ENCODE data around the gene TP53RK.

TP53RK gene

DNA sequence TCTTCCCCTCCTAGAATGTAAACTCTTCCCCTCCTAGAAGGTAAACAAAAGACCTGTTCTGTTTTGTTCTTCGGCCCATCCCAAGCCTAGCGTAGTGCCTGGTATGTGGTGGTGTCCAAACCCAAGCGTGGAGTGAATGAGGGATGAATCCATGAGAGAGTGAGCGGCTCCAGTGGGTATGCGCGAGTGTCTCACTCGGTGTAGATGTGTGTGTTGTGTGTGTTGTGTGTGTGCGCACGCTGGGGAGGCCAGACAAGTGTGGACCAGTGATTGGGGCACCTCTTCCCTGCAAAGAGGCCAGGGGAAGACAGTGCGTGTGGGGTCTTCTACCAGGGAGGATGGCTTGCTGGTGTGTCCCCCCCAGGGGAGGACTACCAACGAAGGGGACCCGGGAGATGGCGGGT is 19.8 kb upstream of the TP53RK start:
- no peak overlapping the region for H3K4me3 ChIP-seq (ENCODE audit: low read depth, low read length)
- no peak for DNase-seq (ENCODE audit: low read depth)
- TF ChIP-seq MYC (IDR thresholded peaks at IDR 0.05; ENCODE audit: low read depth, low read length) = no peak
- TF ChIP-seq POLR2A (IDR thresholded peaks at IDR 0.05; ENCODE audit: extremely low read depth, insufficient read length) = no peak
- TF ChIP-seq, protein P1, sequence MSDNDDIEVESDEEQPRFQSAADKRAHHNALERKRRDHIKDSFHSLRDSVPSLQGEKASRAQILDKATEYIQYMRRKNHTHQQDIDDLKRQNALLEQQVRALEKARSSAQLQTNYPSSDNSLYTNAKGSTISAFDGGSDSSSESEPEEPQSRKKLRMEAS (IDR thresholded peaks at IDR 0.05; ENCODE audit: low read depth, low read length) = no peak
- TF ChIP-seq, protein P2, sequence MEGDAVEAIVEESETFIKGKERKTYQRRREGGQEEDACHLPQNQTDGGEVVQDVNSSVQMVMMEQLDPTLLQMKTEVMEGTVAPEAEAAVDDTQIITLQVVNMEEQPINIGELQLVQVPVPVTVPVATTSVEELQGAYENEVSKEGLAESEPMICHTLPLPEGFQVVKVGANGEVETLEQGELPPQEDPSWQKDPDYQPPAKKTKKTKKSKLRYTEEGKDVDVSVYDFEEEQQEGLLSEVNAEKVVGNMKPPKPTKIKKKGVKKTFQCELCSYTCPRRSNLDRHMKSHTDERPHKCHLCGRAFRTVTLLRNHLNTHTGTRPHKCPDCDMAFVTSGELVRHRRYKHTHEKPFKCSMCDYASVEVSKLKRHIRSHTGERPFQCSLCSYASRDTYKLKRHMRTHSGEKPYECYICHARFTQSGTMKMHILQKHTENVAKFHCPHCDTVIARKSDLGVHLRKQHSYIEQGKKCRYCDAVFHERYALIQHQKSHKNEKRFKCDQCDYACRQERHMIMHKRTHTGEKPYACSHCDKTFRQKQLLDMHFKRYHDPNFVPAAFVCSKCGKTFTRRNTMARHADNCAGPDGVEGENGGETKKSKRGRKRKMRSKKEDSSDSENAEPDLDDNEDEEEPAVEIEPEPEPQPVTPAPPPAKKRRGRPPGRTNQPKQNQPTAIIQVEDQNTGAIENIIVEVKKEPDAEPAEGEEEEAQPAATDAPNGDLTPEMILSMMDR (IDR thresholded peaks at IDR 0.05; ENCODE audit: low read depth, low read length) = no peak

DNA sequence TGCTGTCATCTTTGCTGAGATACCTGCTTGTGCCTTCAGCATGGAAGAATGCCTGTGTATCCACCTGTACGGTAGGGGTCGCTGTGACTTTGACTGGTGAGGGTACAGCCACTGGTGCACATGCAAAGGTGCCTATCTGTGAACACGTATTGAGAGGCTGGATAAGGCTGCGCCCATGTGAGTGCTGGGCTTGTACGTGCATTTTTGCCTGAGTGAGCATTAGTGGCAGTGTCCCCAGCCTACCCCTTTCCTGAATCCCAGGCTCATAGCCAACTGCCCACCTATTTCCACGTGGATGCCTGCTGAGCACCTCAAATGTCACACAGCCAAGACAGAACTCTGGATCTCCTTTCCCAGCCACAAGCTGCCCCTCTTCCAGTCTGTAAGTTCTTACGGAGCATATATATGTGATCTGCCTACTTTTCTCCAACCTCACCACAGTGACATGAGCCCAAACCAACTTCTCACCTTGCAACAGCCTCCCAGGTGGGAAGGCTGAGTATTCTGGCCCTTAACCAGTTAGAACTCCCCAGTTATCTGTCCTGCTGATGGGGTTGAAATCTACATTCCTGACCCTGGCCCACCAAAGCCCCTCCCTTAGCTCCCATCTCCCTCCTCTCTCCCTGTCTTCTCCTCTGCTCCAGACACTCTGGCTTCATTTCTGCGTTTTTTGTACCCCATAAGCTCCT is 19.1 kb upstream of the TP53RK start:
- DNase-seq (ENCODE audit: low read depth) = no peak
- H3K4me3 ChIP-seq (ENCODE audit: low read depth, low read length) = no peak overlapping the region

DNA sequence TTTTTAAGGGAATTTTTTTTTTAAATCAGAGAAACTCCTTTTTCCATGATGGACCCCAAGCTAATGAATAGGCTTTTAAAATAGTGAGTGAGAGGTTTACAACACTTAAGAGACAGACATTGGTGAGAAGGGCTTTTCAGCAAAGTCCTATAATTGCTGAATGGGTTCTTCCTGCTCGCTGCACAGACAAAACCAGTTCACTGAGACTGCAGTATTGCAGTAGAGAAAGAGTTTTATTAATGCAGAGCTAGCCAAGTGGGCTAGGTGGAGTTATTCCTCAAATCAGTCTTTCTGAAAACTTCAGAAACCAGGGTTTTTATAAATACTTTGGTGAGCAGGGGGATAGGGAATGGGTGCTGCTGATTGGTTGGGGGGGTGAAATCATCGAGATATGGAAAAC is 17.0 kb upstream of the TP53RK start:
- DNase-seq (ENCODE audit: low read depth) = no peak
- no peak overlapping the region for H3K4me3 ChIP-seq (ENCODE audit: low read depth, low read length)
- TF ChIP-seq POLR2A (IDR thresholded peaks at IDR 0.05; ENCODE audit: extremely low read depth, insufficient read length) (no peak), MYC (IDR thresholded peaks at IDR 0.05; ENCODE audit: low read depth, low read length) (no peak)
- TF ChIP-seq, protein P1 (IDR thresholded peaks at IDR 0.05; ENCODE audit: low read depth, low read length) = no peak
- TF ChIP-seq, protein P2 (IDR thresholded peaks at IDR 0.05; ENCODE audit: low read depth, low read length) = no peak

More for the DNA sequence above, 19.1 kb upstream of the TP53RK start:
- TF ChIP-seq MYC (IDR thresholded peaks at IDR 0.05; ENCODE audit: low read depth, low read length) = no peak
- TF ChIP-seq, protein P1 (IDR thresholded peaks at IDR 0.05; ENCODE audit: low read depth, low read length) = no peak

DNA sequence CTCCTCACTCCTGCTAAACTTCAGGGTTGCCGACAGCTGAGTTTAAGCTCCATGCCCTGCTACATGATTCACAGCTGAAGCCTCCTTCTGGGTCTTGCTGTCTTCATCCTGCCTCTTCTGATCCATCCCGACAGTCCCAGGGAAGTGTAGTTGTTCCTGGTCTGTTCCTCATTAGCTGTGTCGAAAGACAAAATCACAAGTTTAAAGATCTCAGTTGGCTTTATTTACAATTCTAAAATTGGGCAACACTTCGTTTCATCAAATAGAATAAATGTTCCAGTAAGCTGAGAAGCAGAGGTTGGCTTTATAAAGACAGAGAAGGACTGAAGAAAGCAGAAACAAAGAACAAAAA is 16.1 kb upstream of the TP53RK start:
- no peak for DNase-seq (ENCODE audit: low read depth)
- no peak overlapping the region for H3K4me3 ChIP-seq (ENCODE audit: low read depth, low read length)
- no peak for TF ChIP-seq POLR2A (IDR thresholded peaks at IDR 0.05; ENCODE audit: extremely low read depth, insufficient read length)
- TF ChIP-seq, protein P1 (IDR thresholded peaks at IDR 0.05; ENCODE audit: low read depth, low read length) = no peak
- no peak for TF ChIP-seq MYC (IDR thresholded peaks at IDR 0.05; ENCODE audit: low read depth, low read length)
- TF ChIP-seq, protein P2 (IDR thresholded peaks at IDR 0.05; ENCODE audit: low read depth, low read length) = no peak

GRCh38 chr20:46704714-46705377 is 15.6 kb upstream of the TP53RK start:
- no peak for DNase-seq (ENCODE audit: low read depth)
- no peak overlapping the region for H3K4me3 ChIP-seq (ENCODE audit: low read depth, low read length)
- TF ChIP-seq, protein P2 (IDR thresholded peaks at IDR 0.05; ENCODE audit: low read depth, low read length) = no peak
- TF ChIP-seq, protein P1 (IDR thresholded peaks at IDR 0.05; ENCODE audit: low read depth, low read length) = no peak
- TF ChIP-seq POLR2A (IDR thresholded peaks at IDR 0.05; ENCODE audit: extremely low read depth, insufficient read length) (no peak), MYC (IDR thresholded peaks at IDR 0.05; ENCODE audit: low read depth, low read length) (no peak)

DNA sequence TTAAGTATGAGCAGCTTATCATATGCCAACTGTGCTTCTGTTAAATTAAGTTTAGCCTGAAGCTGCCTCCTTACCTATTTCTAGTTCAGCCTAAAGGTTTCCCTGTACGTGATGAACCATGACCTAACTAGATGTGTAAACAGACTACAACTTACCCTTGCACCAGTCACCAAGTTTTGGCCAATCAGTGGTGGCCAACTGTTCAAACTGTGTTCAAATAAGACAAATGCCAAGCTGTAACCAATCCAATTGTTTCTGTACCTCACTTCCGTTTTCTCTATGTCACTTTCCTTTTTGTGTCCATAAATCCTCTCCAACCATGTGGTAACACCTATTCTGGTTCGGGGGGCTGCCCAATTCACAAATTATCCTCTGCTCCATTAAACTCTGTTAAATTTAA is 14.2 kb upstream of the TP53RK start:
- TF ChIP-seq, protein P1 (IDR thresholded peaks at IDR 0.05; ENCODE audit: low read depth, low read length) = no peak
- TF ChIP-seq POLR2A (IDR thresholded peaks at IDR 0.05; ENCODE audit: extremely low read depth, insufficient read length) = no peak
- TF ChIP-seq MYC (IDR thresholded peaks at IDR 0.05; ENCODE audit: low read depth, low read length) = no peak
- TF ChIP-seq, protein P2 (IDR thresholded peaks at IDR 0.05; ENCODE audit: low read depth, low read length) = no peak
- no peak for DNase-seq (ENCODE audit: low read depth)
- H3K4me3 ChIP-seq (ENCODE audit: low read depth, low read length) = no peak overlapping the region
